ENCODE results near the gene MRPS31. TPM values are rescaled to one million over a fixed set of nuclear protein-coding genes. Genes with fewer than 3 reads are reported as not detected.

MRPS31 gene
- total and polyA plus RNA-seq, 4 donors, result 13.4 to 17.6 (median 16.0) TPM

GRCh38 chr13:40706439-40706838, 64.6 kb downstream of the MRPS31 start:
- no peak for DNase-seq (ENCODE audit: low spot score)
- H3K9me3 ChIP-seq (ENCODE audit: control insufficient read depth in 4 of 4, low read length in 3 of 4), result peaks cover 0 to 5% (median 1%) of the 10 kb centered on the region in 4 donors
- H3K27ac ChIP-seq (ENCODE audit: low read depth in 1 of 2, low read length in 2 of 2), result no peak overlapping the region
- H3K27me3 ChIP-seq (ENCODE audit: control insufficient read depth in 4 of 4, insufficient read depth in 4 of 4, low read length in 3 of 4), result no peaks in the 10 kb centered on the region
- whole genome bisulfite sequencing, result 89% methylated on average over 2 of the region's 2 CpGs
- no peak overlapping the region for H3K9ac ChIP-seq (ENCODE audit: low read depth in 1 of 2, low read length in 2 of 2)
- no peaks in the 10 kb centered on the region for H3K4me1 ChIP-seq (ENCODE audit: control insufficient read depth in 4 of 4, insufficient read depth in 4 of 4, low read length in 3 of 4)
- no peak overlapping the region for H3K4me3 ChIP-seq (ENCODE audit: low read depth in 1 of 3, low read length in 3 of 3)
- no peaks in the 10 kb centered on the region for H3K36me3 ChIP-seq (ENCODE audit: control insufficient read depth in 4 of 4, insufficient read depth in 3 of 4, low read depth in 1 of 4, low read length in 3 of 4)
- TF ChIP-seq ZBTB33 (IDR thresholded peaks at IDR 0.05), result no peak

DNA sequence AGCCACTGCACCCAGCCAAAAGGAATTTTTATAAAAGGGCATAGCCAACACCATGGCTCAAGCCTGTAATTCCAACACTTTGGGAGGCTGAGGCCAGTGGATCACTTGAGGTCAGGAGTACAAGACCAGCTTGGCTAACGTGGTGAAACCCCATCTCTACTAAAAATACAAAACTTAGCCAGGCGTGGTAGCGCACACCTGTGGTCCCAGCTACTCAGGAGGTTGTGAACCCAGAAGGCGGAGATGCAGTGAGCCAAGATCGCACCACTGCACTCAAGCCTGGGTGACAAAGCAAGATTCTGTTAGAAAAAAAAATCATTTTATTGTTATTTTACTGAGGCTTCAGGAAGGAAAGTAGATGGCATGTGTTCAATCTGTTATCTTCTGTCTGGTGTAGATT, 73.3 kb downstream of the MRPS31 start:
- 88% methylated on average over 5 of the region's 5 CpGs for WGBS
- no peak for DNase-seq (ENCODE audit: low spot score)

DNA sequence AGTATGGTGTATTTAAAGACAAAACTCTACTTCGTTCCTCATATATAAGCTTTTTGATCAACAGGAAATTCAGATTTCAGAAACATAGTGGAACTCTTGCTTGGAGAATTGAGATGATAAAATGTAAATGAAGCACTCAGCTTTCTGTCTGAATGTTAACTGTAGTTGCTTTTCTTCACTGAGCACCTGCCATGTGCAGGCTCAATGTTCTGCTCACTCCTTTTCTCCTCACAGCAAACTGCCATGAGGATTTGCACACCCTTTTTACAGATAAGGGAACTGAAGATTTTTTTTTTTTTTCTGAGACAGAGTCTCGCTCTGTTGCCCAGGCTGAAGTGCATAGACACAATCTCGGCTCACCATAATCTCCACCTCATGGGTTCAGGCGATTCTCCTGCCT, 76.6 kb downstream of the MRPS31 start:
- Histone ChIP-seq H3K4me3 (ENCODE audit: low read depth in 1 of 3, low read length in 3 of 3) (no peak overlapping the region), H3K27ac (ENCODE audit: low read depth in 1 of 2, low read length in 2 of 2) (no peak overlapping the region), H3K9me3 (ENCODE audit: control insufficient read depth in 4 of 4, low read length in 3 of 4) (no peaks in the 10 kb centered on the region), H3K4me1 (ENCODE audit: control insufficient read depth in 4 of 4, insufficient read depth in 4 of 4, low read length in 3 of 4) (no peaks in the 10 kb centered on the region), H3K36me3 (ENCODE audit: control insufficient read depth in 4 of 4, insufficient read depth in 3 of 4, low read depth in 1 of 4, low read length in 3 of 4) (no peaks in the 10 kb centered on the region), H3K9ac (ENCODE audit: low read depth in 1 of 2, low read length in 2 of 2) (no peak overlapping the region), H3K27me3 (ENCODE audit: control insufficient read depth in 4 of 4, insufficient read depth in 4 of 4, low read length in 3 of 4) (no peaks in the 10 kb centered on the region)
- 93% methylated on average over 4 of the region's 4 CpGs for WGBS
- no peak for DNase-seq (ENCODE audit: low spot score)
- TF ChIP-seq FOXA2 (IDR thresholded peaks at IDR 0.05) (no peak), NR2F2 (IDR thresholded peaks at IDR 0.05) (no peak), EGR1 (IDR thresholded peaks at IDR 0.05; ENCODE audit: low read depth in 2 of 2) (no peak), MAX (IDR thresholded peaks at IDR 0.05) (no peak), HNF4G (IDR thresholded peaks at IDR 0.05) (no peak), RXRA (IDR thresholded peaks at IDR 0.05) (no peak), ZBTB33 (IDR thresholded peaks at IDR 0.05) (no peak), RAD21 (IDR thresholded peaks at IDR 0.05) (no peak), GABPA (IDR thresholded peaks at IDR 0.05 in 1 of 2, conservative IDR thresholded peaks at IDR 0.05 in 1 of 2) (no peak), YY1 (IDR thresholded peaks at IDR 0.05) (no peak), TAF1 (conservative IDR thresholded peaks at IDR 0.05) (no peak)
- TF ChIP-seq, protein P1, sequence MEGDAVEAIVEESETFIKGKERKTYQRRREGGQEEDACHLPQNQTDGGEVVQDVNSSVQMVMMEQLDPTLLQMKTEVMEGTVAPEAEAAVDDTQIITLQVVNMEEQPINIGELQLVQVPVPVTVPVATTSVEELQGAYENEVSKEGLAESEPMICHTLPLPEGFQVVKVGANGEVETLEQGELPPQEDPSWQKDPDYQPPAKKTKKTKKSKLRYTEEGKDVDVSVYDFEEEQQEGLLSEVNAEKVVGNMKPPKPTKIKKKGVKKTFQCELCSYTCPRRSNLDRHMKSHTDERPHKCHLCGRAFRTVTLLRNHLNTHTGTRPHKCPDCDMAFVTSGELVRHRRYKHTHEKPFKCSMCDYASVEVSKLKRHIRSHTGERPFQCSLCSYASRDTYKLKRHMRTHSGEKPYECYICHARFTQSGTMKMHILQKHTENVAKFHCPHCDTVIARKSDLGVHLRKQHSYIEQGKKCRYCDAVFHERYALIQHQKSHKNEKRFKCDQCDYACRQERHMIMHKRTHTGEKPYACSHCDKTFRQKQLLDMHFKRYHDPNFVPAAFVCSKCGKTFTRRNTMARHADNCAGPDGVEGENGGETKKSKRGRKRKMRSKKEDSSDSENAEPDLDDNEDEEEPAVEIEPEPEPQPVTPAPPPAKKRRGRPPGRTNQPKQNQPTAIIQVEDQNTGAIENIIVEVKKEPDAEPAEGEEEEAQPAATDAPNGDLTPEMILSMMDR (IDR thresholded peaks at IDR 0.05; ENCODE audit: low read depth, low read length, missing input control), result no peak
- TF ChIP-seq, protein P2, sequence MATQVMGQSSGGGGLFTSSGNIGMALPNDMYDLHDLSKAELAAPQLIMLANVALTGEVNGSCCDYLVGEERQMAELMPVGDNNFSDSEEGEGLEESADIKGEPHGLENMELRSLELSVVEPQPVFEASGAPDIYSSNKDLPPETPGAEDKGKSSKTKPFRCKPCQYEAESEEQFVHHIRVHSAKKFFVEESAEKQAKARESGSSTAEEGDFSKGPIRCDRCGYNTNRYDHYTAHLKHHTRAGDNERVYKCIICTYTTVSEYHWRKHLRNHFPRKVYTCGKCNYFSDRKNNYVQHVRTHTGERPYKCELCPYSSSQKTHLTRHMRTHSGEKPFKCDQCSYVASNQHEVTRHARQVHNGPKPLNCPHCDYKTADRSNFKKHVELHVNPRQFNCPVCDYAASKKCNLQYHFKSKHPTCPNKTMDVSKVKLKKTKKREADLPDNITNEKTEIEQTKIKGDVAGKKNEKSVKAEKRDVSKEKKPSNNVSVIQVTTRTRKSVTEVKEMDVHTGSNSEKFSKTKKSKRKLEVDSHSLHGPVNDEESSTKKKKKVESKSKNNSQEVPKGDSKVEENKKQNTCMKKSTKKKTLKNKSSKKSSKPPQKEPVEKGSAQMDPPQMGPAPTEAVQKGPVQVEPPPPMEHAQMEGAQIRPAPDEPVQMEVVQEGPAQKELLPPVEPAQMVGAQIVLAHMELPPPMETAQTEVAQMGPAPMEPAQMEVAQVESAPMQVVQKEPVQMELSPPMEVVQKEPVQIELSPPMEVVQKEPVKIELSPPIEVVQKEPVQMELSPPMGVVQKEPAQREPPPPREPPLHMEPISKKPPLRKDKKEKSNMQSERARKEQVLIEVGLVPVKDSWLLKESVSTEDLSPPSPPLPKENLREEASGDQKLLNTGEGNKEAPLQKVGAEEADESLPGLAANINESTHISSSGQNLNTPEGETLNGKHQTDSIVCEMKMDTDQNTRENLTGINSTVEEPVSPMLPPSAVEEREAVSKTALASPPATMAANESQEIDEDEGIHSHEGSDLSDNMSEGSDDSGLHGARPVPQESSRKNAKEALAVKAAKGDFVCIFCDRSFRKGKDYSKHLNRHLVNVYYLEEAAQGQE (IDR thresholded peaks at IDR 0.05), result no peak

More for the DNA sequence above, 73.3 kb downstream of the MRPS31 start:
- H3K4me1 ChIP-seq (ENCODE audit: control insufficient read depth in 4 of 4, insufficient read depth in 4 of 4, low read length in 3 of 4), result no peaks in the 10 kb centered on the region
- no peak for TF ChIP-seq GABPA (IDR thresholded peaks at IDR 0.05 in 1 of 2, conservative IDR thresholded peaks at IDR 0.05 in 1 of 2)
- H3K9ac ChIP-seq (ENCODE audit: low read depth in 1 of 2, low read length in 2 of 2), result no peak overlapping the region
- no peaks in the 10 kb centered on the region for H3K27me3 ChIP-seq (ENCODE audit: control insufficient read depth in 4 of 4, insufficient read depth in 4 of 4, low read length in 3 of 4)
- H3K27ac ChIP-seq (ENCODE audit: low read depth in 1 of 2, low read length in 2 of 2), result no peak overlapping the region
- H3K4me3 ChIP-seq (ENCODE audit: low read depth in 1 of 3, low read length in 3 of 3), result no peak overlapping the region
- H3K36me3 ChIP-seq (ENCODE audit: control insufficient read depth in 4 of 4, insufficient read depth in 3 of 4, low read depth in 1 of 4, low read length in 3 of 4), result no peaks in the 10 kb centered on the region
- H3K9me3 ChIP-seq (ENCODE audit: control insufficient read depth in 4 of 4, low read length in 3 of 4), result no peaks in the 10 kb centered on the region
